MM.1S (cell line): Measurements from ENCODE around the gene IGDCC3.

Source experiments
- EZH2 ChIP-seq: fragments of 300-600 bp; sonication (generic); optimal IDR thresholded peaks from 2 replicates; pipeline ENCODE3; 2017; ENCODE audit warnings: low read depth, mild to moderate bottlenecking, antibody characterized with exemption, low read length, mixed read lengths
- EZH2phosphoT487 ChIP-seq: fragments of 300-600 bp; sonication (generic); IDR thresholded peaks from 2 replicates; pipeline ENCODE4 v1.6.1; 2018; ENCODE audit warnings: antibody characterized with exemption, low read length
- TF ChIP-seq, protein P1 (sequence below): fragments of 300-600 bp; sonication (generic); IDR thresholded peaks from 2 replicates; pipeline ENCODE4 v1.5.1; 2016; ENCODE audit warnings: antibody characterized with exemption, low read length, mixed read lengths

GRCh38 chr15:65360506-65360905 lies 17.3 kb downstream of the IGDCC3 start:
- TF ChIP-seq EZH2: no peak
- TF ChIP-seq, protein P1, sequence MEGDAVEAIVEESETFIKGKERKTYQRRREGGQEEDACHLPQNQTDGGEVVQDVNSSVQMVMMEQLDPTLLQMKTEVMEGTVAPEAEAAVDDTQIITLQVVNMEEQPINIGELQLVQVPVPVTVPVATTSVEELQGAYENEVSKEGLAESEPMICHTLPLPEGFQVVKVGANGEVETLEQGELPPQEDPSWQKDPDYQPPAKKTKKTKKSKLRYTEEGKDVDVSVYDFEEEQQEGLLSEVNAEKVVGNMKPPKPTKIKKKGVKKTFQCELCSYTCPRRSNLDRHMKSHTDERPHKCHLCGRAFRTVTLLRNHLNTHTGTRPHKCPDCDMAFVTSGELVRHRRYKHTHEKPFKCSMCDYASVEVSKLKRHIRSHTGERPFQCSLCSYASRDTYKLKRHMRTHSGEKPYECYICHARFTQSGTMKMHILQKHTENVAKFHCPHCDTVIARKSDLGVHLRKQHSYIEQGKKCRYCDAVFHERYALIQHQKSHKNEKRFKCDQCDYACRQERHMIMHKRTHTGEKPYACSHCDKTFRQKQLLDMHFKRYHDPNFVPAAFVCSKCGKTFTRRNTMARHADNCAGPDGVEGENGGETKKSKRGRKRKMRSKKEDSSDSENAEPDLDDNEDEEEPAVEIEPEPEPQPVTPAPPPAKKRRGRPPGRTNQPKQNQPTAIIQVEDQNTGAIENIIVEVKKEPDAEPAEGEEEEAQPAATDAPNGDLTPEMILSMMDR: no peak
- no peak for TF ChIP-seq EZH2phosphoT487
